Skin epidermis (tissue), 12 donors: ENCODE measurements around the gene DGCR6L.
"Not testable (repeated sequence)": the region's sequence is repeated elsewhere in the genome, so short reads cannot be mapped to it uniquely, and the experiment has no call there.

Experiments used
- H3K27ac ChIP-seq, 21 experiments: fragments of 200-600 bp; sonication (generic) in 11 of 21; one replicate each; pipeline ENCODE4 v1.5.0; 2020; ENCODE audit warnings: mild to moderate bottlenecking in 3 of 21, inconsistent platforms in 2 of 21, moderate library complexity in 2 of 21
- H3K4me3 ChIP-seq, 7 experiments: fragments of 200-600 bp; sonication (generic) in 2 of 7; one replicate each; pipeline ENCODE4 v1.5.0; 2020; ENCODE audit warnings: inconsistent platforms in 2 of 7, mild to moderate bottlenecking in 2 of 7, moderate library complexity in 1 of 7

The DGCR6L gene

DNA sequence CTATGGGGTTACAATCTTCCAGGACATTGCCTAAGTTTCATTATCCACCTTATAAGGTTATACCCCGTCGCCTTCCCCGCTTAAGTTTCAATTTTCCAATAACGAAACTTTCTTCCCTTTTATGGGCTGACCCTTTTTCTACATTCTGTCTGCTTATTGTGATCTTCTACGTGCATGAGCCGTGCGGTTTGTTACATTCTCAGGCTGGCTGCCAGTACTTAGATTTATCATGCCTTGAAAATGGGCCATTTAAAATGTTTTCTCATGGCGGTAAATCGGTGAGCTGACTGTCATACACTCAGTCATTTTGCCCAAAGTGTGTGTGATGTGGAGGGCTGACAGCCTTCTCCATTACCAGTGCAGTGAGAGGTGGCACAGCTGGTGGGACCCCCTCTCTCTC, 23.3 kb downstream of the DGCR6L start:
- H3K27ac ChIP-seq = no peak overlapping the region
- no peak overlapping the region for H3K4me3 ChIP-seq

DNA sequence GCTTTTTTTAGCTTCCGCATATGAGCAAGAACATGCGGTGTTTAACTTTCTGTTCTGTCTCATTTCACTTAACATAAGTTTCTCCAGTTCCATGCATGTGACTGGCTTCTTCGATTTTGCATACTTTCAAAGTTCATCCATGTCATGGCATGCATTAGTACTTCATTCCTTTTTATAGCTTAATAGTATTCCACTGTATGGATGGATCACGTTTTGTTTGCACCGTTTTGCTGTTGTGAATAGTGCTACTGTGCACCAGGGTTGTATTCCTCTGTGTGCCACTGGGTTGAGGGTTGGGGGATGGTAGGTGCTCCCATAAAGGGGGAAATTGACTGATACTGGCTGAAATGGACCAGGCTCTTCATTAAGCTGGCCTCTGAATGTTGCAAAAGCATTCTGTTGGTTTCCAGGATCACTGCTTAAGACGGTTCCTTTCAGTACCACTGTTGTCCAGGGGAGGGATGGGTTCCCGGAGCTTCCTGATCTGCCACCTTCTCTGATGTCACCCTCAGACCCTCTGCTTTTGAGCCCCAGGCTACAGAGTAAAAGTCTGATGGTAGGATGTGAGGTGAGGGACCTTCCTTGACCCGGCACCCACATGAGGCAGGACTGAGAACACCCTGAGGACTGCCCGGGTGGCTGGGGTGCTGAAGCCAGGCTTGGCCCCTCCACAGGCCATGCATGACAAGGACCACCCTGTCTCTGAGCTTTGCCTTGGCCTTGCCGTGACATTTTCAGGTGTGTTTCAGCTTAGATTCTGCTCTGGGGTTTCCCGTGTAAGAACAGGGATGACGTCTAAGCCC, 24.4 kb downstream of the DGCR6L start:
- no peak overlapping the region for H3K4me3 ChIP-seq
- H3K27ac ChIP-seq = no peak overlapping the region

DNA sequence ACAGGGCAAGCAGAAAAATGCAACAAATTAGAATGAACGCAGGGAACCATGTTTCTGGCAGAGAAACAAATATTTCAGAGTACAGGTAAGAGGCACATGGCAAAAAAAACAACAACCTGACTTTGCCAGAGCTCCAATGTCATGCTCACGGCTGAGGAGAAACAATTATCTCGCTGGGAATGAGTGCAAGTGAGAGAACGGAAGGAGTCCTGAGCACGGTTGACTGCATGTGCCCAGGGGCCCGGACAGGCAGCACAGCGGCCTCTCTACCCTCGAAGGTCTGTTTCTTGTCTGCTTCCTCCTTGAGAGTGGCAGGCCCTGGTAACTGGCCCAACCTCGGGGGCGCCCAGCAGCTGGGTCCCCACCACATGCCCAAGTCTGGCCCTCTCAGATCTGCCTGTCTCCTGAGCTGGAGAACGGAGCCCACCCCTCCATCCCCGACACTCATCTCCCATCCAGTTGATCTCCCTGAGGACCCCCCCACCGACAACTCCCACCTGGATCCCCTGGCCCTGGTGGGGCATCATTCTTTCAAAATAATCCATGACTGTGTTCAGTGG, 27.1 kb downstream of the DGCR6L start:
- no peak overlapping the region for H3K27ac ChIP-seq
- no peak overlapping the region for H3K4me3 ChIP-seq

DNA sequence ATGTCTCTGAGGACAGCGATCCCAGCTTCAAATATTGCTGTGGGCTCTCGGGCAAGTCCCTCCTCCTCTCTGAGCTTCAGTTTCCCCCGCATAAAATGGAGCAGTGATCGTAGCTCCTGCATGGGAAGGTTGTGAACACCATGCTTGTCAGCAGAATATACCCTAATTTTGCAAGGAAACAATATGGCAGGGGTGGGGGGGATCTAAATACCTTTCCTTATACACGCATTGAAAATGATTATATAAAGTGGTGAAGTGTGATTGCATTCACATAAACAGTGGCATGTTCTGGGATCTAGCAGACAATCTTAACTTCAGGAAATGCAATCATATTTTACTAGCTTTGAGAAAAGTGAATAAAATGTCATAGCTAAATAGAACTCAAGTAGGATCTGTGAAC, 27.8 kb downstream of the DGCR6L start:
- no peak overlapping the region for H3K4me3 ChIP-seq
- no peak overlapping the region for H3K27ac ChIP-seq

DNA sequence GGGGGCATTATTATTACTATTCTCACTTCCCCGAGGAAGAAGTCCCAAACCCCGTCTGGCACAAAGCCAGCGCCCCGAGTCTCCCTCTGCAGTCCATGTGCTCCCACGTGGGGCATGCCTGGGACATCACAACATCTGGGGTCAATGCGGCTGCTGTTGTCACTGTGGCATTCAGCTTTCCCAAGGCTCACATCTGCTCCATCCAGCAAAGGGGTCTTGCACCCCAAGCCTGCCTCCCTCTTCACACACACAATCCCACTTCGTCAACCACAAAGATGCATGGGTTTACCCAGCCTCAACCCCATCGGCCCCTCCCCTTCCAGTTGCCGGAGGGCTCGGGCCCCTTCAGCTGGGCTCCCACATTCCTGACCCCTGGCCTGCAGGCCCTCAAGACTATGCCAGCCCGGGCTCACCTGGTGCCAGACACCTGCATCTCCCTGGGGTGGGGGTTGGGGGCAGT, 28.2 kb downstream of the DGCR6L start:
- no peak overlapping the region for H3K4me3 ChIP-seq
- no peak overlapping the region for H3K27ac ChIP-seq

DNA sequence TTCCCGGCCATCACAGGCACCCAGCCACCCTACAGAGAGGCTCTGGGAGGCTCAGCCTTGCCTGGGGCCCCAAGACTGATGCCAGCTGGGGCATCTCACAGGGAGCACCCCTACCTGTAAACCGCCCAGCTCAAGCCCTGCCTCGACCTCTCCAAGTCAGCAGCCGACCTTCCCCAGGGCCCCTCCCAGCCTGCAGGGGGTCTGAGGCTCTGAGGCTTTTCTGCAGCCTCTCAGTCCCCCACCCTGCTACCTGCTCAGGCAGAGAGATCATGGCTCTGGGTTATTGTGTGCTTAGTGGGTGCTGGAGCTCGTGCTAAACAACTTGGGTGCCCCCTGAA, 28.6 kb downstream of the DGCR6L start:
- no peak overlapping the region for H3K27ac ChIP-seq
- H3K4me3 ChIP-seq = no peak overlapping the region

DNA sequence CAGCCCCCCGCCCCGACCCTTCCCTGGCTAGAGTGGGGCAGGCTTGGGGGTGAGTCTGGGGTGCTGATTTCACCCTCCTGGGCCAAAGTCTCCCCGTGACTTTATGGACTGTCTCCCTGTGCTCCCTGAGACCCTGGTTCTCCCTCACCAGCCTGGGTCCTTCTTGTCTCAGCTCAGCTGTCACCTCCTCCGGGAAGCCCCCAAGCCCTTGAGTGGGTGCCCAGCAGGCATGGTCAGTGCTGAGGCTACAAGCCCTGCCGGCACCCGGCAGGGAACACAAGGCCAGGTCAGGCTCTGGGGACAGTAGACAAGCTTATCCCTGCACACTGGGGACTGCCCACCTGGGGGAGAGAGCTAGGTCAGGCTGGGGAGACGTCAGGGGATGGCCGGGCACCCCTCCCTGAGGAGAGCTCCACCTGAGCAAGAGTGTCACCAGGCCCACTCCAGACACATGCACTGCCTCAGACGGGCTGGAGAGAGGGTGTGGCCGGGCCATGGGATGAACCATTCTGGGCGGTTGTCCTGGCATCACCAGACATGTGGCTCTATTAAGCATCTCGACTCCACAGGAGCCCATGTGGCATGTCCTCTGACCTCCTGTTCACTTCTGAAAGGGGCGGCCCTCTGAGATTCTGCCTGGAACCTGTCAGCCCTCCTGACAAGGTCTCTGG, 29.1 kb downstream of the DGCR6L start:
- H3K4me3 ChIP-seq = no peak overlapping the region
- H3K27ac ChIP-seq = no peak overlapping the region

DNA sequence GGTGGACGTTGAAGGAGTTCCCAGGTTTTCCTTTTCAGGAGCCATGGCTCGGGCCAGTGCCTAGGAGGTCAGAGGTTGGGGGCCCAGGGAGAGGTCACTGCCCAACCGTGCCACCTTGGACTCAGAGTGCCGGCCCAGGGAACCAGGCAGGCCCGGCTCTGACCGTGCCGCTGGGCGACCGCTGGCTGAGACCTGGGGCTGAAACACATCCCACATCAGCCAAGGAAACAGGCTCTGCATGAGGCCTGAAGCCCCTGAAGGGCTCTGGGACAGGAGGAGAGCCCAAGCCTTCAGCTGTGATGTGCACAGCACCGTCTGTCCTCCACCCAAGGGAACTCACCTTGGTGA, 29.8 kb downstream of the DGCR6L start:
- H3K4me3 ChIP-seq = no peak overlapping the region

DNA sequence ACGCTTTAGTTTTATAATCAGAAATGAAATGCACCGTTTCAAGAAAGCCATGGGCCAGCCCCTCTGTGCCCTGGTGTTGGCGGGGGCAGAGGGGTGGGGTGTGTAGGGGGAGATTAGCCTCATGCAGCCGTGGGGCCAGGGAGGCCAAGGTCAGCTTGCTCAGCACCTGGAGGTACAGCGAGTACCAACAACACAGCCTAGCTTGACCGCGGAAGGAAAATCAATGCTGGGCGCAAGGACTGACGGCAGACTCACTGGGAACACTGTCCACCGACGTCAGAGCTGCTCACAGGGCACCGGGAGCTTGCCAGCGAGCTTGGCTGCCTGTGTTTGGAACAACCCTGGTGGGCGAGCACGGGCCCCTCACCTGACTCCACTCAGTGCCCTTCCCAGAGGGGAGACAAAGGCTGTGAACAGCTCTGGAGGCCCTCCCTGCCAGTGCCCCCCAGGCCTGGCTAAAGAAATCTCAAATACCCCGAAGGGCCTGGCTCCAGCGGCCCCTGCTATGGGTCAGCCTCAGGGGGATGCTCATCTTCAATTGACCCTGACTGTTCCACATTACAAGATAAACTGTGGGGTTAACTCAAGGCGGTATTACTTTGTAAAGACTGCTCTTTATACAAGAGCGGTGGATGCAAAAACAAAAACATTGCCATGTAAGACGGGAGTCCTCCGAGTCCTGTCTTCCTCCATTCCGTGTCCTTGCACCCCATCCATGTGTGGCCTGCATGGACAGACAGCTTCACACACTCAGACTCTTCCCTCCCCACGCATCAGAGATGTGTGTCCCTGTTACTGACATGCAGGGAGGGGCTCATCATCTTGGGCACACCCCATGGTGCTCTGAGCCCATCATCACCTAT, 30.4 kb downstream of the DGCR6L start:
- H3K27ac ChIP-seq, H3K4me3 ChIP-seq: not testable (repeated sequence)

More for the DNA sequence above, 29.8 kb downstream of the DGCR6L start:
- no peak overlapping the region for H3K27ac ChIP-seq

DNA sequence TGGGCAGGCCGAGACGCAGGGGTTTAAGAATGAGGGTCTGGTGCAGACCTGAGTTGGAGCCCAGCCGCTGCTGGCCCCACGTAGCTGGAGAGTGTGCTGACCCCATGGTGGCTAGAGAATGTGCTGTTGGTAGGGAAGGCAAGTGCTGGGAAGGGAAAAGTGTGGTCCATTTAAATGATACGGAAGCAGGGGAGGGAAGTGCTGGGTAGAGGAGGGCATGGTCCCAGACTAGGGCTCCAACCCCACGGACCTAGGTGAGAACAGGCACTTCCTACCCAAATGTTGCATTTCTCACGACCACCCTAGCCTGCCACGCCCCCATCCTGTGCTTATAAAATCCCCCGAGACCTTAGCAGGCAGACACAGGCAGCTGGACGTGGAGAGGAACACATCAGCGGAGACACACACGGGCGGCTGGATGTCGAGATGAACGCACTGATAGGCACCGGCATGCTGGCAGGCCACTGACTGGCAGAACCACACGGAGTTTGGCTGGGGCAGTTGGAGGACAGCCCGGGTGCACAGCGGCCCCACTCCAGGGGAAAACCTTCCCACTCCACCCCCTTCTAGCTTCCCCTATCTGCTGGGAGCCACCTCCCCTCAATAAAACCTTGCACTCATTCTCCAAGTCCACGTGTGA, 33.0 kb downstream of the DGCR6L start:
- H3K4me3 ChIP-seq, H3K27ac ChIP-seq: not testable (repeated sequence)

DNA sequence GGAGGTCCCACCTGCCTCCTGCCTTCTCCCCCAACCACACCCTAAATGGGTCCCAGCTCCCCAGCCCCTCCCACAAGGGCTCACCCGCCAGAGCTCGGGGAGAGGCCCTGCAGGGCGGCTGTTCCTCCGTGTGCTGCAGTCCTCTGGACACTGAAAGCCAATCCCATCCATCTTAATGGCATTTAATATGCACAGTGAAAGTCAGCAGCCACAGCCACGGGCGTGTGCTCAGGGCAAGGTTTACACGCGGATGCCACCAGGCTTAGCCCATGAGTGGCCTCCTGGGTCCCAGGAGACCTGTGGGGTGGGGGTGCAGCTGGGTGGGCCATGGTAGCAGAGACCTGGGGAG, 33.6 kb downstream of the DGCR6L start:
- H3K4me3 ChIP-seq, H3K27ac ChIP-seq: not testable (repeated sequence)

DNA sequence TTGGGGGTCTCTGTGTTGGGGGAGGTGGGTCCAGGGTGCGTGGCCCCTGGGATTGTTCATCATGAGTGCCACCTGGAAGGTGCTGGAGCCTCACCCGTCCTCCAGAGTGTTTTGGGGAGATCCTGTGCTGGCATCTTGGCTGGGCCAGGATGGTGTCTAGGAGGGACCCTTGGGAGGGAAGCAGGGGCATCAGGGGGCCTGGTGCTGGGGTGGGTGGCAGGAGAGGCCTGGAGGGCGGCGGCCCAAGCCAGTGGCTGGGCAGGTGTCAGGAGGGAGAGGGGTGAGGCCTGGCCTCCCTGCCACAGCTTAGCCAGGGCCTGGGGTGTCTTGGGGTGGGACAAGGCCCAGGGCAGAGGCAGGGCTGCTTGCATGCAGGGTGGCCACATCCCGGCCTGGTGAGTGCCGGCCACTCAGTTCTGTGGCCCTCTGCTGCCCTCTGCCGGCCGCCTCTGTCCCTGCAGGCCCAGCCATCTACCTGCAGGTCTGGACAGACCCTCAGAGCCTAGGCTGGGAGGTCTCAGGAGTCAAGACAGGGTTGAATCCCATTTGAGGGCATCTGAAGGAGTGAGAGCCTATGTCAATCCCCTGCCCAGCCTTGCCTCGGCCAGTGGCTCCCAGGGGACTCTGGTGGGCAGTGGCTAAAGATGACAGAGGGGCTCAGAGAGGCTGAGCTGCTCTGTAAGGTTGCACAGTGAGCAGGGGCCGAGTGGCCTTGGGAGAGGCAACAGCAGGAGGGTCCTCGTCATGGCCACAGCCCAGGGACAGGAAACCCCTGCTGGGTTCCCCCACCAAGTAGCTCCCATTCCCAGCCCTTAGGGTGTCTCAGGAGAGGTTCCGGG, 34.2 kb downstream of the DGCR6L start:
- H3K4me3 ChIP-seq, H3K27ac ChIP-seq: not testable (repeated sequence)

DNA sequence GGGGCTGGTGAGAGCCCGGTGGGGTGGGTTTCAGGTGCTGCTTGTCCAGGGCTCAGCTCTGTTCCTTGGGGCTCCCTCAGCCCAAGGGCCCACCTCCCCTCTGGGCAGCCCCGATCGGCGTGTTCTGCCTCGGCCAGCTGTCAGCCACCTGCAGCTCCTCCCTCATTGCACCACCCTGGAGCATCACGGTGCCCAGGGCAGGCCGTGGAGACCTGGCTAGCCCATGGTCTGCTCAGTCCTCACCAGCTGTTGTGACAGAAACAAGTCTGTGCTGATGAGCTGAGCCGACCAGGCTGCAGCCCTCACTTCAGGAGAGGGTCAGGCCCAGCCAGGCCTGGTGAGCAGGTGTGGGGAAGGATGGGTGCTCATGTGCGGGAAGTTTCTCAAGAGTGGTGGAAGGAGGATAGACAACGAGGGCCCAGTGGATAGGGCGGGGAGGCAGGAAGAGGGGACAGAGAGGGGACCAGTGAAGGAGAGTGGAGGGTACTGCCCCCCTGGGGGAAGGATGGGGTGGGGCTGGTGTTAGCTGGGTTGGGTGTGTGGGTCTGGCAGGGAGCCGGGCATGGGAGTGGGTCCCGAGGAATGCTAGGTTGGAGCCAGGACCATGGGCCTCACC, 35.3 kb downstream of the DGCR6L start:
- Histone ChIP-seq H3K27ac (no peak overlapping the region), H3K4me3 (no peak overlapping the region)

DNA sequence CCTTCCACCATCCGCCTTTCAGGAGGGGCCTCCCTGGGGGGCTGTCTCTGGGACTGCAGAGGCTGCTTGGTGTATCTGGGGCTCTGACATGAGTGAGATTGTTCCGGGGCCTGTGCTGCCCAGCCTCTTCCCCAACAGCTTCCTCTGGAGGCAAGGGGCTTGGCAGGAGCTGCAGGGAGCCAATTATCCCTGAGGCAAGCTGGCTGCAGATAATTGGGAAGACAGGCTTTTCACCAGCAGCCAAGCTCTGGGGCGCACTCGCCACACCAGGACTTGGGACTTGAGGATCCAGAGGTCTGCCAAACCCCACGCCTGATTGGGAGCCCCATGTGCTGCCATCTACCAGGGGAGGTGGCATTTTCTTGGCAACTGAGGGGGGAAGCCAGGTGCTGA, 36.2 kb downstream of the DGCR6L start:
- no peak overlapping the region for H3K4me3 ChIP-seq
- no peak overlapping the region for H3K27ac ChIP-seq

DNA sequence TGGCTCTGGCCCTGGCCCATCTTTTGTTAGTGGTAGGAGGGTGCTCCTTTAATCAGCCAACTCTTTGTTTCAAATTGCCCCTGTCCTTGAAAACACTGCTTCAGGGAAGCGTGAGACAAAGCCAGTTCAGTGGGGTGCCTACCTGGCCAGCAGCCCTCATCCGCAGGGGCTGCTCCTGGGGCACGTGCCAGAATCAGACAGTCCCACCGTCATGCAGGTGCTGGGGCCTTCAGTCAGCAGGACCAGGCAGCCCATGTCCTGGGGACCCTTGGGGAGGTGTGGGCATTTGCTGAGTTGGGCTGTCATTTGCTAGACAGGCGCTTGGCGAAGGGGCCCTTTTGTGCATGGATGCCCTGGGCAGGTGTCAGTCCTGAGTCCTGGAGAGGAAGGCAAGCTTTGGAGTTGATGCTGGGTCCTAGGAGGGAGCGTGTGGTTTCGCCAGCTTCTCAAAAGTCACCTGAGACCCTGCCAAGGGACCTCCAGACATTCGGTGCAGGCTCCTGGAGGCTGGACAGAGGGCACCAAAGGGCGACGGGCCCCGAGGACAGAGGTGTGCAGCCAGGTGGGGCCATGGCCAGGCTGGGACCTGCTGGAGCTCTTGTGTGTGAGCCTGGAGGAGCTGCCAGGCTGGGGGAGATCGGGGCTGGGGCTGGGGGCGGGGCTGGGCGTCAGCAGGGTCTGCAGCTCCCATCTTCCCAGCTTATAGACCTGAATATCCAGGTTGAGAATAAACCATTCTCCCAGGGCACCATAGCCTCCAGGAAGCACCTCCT, 36.8 kb downstream of the DGCR6L start:
- H3K4me3 ChIP-seq = no peak overlapping the region

DNA sequence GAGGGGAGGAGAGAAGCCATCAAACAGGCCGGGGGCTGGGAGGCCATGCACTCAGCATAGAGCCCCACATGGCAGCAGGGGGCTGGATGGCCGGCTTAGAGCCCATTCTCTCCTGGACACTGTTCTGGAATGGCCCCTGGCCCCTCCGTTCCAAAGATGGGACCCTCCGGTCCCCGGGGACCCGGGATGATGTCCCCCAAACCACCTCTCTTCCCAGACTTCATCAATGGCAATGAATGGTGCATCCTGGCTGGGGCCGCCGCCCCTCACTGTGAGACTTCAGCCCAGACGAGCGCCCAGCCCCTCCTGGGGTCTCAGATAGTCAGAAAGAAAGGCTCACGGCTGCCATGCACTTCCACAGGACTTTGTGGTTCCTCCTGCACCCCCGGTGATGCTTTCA, 38.0 kb downstream of the DGCR6L start:
- H3K27ac ChIP-seq = no peak overlapping the region

More for the DNA sequence above, 36.8 kb downstream of the DGCR6L start:
- no peak overlapping the region for H3K27ac ChIP-seq

DNA sequence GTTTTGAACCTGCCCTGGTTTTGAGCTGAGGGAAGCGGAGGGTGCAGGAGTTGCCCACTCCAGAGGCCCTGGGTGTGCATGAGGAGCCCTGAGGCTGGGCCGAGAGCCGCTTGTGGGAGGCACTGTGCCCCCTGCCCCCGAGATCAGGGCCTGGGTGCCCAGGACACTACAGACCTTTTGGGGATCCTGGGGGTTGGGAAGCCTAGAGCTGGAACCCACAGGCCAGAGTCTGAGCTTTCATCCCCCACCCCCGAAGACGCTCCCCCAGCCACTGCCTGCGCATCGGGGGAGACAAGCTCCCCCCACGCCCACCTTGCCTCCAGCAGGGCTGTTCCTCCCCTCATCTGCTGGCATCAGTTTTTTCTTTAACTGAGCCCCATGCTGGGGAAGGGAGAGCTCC, 38.4 kb downstream of the DGCR6L start:
- H3K27ac ChIP-seq, H3K4me3 ChIP-seq: not testable (repeated sequence)

More for the DNA sequence above, 38.0 kb downstream of the DGCR6L start:
- no peak overlapping the region for H3K4me3 ChIP-seq

DNA sequence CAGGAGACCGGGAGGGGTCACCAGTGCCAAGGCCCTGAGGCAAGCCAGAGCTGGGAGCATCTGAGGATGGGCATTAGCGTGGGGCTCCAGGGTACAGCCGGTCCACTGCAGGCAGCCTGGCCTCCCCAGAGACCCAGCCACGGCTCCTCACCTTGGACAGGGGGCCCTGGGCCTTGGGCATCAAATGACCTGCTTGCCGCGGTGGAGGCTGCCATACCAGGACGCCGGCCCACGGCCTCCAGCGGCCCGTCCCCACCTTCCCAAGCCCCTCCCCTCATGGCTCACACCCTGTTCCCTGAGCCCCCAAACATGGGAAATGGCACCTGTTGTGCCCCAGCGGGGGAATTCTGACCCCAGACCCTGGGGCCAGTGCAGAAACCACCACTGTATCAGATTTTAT, 39.0 kb downstream of the DGCR6L start:
- H3K27ac ChIP-seq = no peak overlapping the region
- H3K4me3 ChIP-seq = no peak overlapping the region
